Right ventricle myocardium inferior (tissue), 1 donor: Measurements from ENCODE around the gene CCDC106. TPM values are rescaled to one million over a fixed set of nuclear protein-coding genes. Genes with fewer than 3 reads are reported as not detected.

Experiments used
- ATAC-seq: fragments of 200-7000 bp; cut with Tn5 transposase; one replicate; pipeline ENCODE4 v1.9.1; 2020; ENCODE audit warnings: mild to moderate bottlenecking, moderate library complexity
- DNase-seq: peaks from one replicate; pipeline ENCODE4 v3.0.0; 2021; ENCODE audit errors: missing footprints
- intact Hi-C: fragments of 100-400 bp; cut with DNase I; formaldehyde crosslinking; loops from one replicate; pipeline ENCODE4 v1.11.0; 2022
- long read RNA-seq: library from polyadenylated mRNA; unstranded; transcript quantifications from one replicate; pipeline ENCODE4 v2.0.0, GENCODE V29; 2021
- total RNA-seq: library from RNA; stranded (reverse); fragmentation: NEBNext Ultra II Directional; extraction: Animal tissue kit (Norgen Biotek cat#: 25700); gene quantifications from one replicate; pipeline ENCODE4 v1.2.1, GENCODE V29; 2021
- donor health status: DM: no; HTN: yes; CAD: no; lungs with severe emphysema.

CCDC106 gene
- 17.4 TPM for total RNA-seq
- long read RNA-seq, transcript CCDC106-202 (5 exons, 2,162 nt), result major isoform, 5 of 13 reads
- long read RNA-seq, partial matches to known transcripts, result 1 of 13 reads
- long read RNA-seq, other reads (novel, unspliced or antisense), result 2 of 13 reads

DNA sequence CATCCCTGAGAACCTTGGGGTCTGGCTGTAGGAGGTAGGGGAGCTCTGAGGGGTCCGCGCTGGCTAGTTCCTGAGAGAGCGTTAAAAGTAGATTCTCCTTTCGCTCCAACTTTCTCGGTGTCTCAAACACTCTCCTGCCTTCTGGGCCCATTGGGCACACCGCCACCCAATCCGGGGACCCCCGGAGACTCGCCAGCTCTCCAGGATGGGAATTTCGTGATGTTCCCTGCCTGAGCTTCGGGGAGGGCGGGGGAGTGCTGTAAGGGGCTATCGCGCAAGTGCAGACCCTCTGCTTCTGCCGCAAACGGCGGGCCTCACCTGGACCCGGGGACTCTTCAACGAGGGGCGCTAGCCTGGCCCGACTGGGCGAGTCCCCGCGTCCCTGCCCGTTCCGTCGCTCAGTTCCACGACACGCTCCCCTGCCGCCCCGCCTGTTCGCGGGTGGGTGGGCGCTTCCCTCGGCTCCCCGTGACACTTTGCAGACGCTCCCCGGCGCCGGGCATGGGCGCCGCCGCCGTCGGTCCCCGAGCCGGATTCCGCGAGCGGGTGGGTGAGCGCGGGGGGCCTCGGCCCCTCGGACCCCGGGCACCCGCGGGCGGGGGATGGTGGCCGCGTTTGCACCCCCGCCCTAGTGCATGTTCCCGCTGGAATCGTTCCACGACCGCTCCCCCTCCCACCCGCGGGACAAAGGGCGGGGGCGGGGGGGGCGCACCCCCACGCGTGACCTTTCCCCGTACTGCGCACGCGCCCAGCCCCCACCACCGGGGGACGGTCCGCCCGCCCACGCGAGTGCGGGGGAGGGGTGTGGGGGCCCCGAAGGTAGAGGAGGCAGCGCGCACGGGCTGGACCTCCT lies at the start of gene CCDC106:
TSS of gene CCDC106 (plus strand) at position 481 of the 853 bp plus-strand sequence. CDS start 835 bp downstream, outside the sequence.
- peak; percentile 60 for ATAC-seq
- DNase-seq, result no peak
- intact Hi-C loops, result no loop called here

- peak; percentile 83 for ATAC-seq
- intact Hi-C loops, result loop anchor here (2.0 to 5.0 kb wide), 2 partner anchors 18 to 53 kb away; partner anchors contain the start of gene ZNF579
Observed at GRCh38 chr19:55598719-55599467, 49.1 kb upstream of the CCDC106 start.

GRCh38 chr19:55599468-55599841 lies 48.6 kb upstream of the CCDC106 start, which contains the start of gene FIZ1:
TSS of gene FIZ1 (minus strand) at chr19:55599517. CDS start at chr19:55597865, 1,652 bp downstream.
- DNase-seq (peak; percentile 98), ATAC-seq (peak; percentile 91)
- intact Hi-C loops, result loop anchor here (2.0 to 5.0 kb wide), 2 partner anchors 19 to 53 kb away; partner anchors contain the start of gene ZNF579

More at GRCh38 chr19:55598719-55599467, 49.1 kb upstream of the CCDC106 start:
- peak; percentile 94 for DNase-seq

- DNase-seq (peak; percentile 91), ATAC-seq (peak; percentile 65)
- intact Hi-C loops, result loop anchor here (2.0 to 10.0 kb wide), 3 partner anchors 19 to 215 kb away; partner anchors contain the start of genes RPL28, TMEM238 and ZNF579
Observed at GRCh38 chr19:55599842-55600661, 48.0 kb upstream of the CCDC106 start, which contains the start of gene ZNF524. TSS of gene ZNF524 (plus strand) at chr19:55600288. CDS start at chr19:55602113, 1,825 bp downstream.

DNA sequence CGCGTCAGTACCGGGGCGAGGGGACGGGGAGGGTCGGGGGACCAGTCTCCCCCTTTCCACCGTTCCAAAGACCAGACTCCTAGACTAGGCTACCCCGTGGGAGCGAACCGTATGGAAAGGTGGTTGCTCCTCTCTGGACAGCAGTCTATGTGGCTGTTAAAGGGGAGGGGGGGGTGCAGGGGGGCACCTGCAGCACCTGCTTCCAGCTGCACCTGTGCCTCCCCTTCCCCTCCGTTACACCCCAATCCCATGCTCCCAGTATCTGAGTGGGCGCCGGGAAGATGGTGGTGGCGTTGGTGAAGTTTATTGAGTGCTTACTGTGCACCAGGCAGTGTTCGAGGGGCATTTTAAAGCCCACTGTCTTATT lies 47.4 kb upstream of the CCDC106 start:
- ATAC-seq, result no peak
- no peak for DNase-seq
- intact Hi-C loops, result loop anchor here (1.0 to 10.0 kb wide), 2 partner anchors 54 to 216 kb away; partner anchors contain the start of genes RPL28 and TMEM238

GRCh38 chr19:55601084-55601483 lies 46.9 kb upstream of the CCDC106 start:
- no peak for ATAC-seq
- intact Hi-C loops, result loop anchor here (1.0 to 10.0 kb wide), 2 partner anchors 55 to 216 kb away; partner anchors contain the start of genes RPL28 and TMEM238
- DNase-seq, result no peak

GRCh38 chr19:55602104-55603001 lies 45.7 kb upstream of the CCDC106 start:
- ATAC-seq (no peak), DNase-seq (peak; percentile 68)
- intact Hi-C loops, result loop anchor here (10.0 kb wide), 1 partner anchor 218 kb away; the partner anchor contains the start of genes RPL28 and TMEM238

DNA sequence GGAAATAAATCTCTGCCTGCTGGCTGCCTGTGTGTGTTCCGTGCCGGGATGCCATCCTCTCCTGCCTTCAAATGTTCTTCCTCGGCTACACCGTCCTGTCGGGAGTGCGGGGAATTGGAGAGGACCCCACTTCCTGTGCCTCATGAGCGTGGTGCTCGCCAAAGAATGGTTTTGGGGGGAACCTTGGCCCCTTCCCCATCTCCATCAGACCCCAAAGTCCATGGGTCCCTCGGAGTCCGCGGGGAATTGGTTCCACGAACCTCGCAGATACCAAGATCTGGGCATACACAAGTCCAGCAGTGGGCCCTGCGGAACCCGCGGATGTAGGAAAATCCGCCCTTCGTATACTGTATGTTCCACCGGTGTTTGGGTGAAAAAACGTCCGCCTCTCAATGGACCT lies 44.9 kb upstream of the CCDC106 start:
- no peak for DNase-seq
- no peak for ATAC-seq
- intact Hi-C loops, result loop anchor here (10.0 kb wide), 1 partner anchor 218 kb away; the partner anchor contains the start of genes RPL28 and TMEM238

DNA sequence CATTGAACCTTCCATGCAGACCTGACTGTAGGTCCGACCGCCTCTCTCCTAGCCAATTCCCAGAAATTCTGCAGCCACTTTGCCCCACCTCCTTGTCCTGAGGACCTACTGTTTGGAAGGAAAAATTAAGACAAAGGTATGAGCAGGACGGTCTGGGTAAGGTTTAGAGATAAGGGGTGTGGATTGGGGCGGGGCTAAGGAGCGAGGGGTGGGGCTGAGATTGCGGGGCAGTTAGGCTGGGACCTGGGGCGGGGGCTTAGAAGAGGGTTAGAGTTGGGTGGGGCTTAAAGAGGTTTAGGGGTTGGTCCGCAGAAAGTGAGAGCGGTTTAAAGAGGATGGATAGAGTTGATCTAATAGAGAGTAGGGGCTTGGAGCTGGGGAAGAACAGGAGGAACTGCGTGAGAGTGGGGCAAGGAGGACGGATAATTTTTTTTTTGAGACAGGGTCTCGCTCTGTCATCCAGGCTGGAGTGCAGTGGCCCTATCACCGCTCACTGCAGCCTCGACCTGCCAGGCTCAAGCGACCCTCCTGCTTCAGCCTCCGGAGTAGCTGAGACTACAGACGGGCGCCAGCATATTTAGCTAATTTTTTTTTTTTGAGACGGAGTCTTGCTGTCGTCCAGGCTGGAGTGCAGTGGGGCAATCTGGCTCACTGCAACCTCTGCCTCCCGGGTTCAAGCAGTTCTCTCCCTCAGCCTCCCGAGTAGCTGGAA lies 44.3 kb upstream of the CCDC106 start:
- no peak for ATAC-seq
- intact Hi-C loops, result loop anchor here (10.0 kb wide), 1 partner anchor 219 kb away; the partner anchor contains the start of genes RPL28 and TMEM238
- DNase-seq, result no peak

GRCh38 chr19:55605207-55605636 lies 42.8 kb upstream of the CCDC106 start:
- intact Hi-C loops, result loop anchor here (10.0 kb wide), 1 partner anchor 220 kb away; the partner anchor contains the start of genes RPL28 and TMEM238
- peak; percentile 85 for ATAC-seq
- DNase-seq, result peak; percentile 98

DNA sequence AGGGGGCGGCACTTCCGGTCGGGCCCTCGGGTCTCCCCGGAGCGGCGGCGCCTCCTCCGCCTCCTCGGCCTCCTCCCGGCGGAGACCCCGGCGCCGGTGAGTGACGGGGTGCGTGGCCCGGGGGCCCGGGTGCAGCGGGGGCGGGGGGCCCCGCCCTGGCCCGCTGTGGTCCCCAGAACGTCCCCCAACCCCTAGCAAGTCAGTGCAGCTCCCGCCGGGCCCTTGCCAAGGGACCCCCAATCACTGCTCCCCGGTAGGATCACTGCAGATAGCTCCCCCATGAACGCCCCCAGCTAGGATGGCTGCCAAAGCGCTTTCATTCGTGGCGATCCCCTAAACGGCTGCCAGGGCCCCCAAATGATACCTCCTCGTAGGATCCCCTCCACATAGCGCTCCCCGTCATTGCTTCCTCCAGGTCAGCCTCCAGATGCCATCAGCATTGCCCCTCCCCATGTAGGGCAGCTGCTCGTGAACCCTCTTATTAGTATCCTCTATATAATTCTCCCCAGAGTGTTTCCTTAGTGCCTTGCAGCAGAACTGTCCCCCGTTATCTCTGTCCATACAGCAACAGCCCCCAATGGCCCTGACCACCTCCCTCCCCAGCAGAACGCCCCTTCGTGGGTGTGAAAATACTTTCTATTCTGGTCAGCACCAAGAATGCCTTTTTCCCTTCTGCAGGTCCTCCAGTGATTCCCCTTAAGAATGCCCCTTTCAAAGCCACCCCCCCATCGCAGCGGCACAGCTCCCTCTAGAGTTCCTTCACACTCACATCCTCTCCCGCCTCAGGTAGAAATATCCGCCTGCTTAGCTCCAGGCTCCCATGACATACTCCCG lies 42.2 kb upstream of the CCDC106 start, which contains the start of gene ZNF865:
TSS of gene ZNF865 (plus strand) at position 11 of the 834 bp plus-strand sequence. CDS start 7,972 bp downstream, outside the sequence.
- intact Hi-C loops, result loop anchor here (1.0 to 10.0 kb wide), 2 partner anchors 89 to 221 kb away; partner anchors contain the start of genes RPL28 and TMEM238
- DNase-seq, result no peak
- peak; percentile 32 for ATAC-seq

DNA sequence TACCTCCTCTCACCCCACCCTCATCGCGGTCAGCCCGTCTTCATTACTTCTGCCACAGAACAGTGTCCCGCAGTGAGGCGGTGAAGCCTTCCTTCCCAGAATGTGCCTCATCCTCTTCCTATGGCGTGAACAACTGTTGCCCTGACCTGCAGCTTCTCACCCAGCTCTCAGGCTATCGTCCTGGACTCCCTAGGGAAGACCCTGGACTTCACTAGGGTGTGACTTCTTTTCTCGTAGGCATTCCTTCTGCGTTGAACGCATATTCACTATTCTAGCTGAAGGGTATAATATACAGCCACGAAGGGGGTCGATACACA lies 41.6 kb upstream of the CCDC106 start:
- DNase-seq (no peak), ATAC-seq (no peak)
- intact Hi-C loops, result loop anchor here (1.0 to 10.0 kb wide), 2 partner anchors 89 to 222 kb away; partner anchors contain the start of genes RPL28 and TMEM238

DNA sequence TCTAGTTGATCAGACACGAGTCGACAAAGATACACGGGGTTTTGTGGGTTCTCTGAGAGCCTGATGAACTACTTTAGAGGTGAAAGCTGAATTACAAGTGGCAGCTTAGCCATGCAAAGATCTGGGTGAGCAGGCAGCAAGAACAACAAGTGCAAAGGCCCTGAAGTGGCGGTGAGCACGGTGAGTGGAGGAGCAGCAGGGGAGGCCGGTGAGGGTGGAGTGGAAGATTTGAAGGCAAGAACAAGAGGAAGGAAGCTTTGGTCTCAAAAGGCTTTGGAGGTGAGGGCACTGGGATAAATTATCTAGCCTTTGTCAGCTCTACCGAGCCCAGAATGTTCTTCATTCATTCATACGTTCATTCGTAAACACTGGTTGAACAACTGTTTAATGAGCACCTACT lies 41.2 kb upstream of the CCDC106 start:
- no peak for ATAC-seq
- intact Hi-C loops, result loop anchor here (1.0 to 10.0 kb wide), 2 partner anchors 90 to 222 kb away; partner anchors contain the start of genes RPL28 and TMEM238
- no peak for DNase-seq

GRCh38 chr19:55609326-55609725 lies 38.7 kb upstream of the CCDC106 start:
- intact Hi-C loops, result loop anchor here (10.0 kb wide), 1 partner anchor 225 kb away; the partner anchor contains the start of genes RPL28 and TMEM238
- ATAC-seq (no peak), DNase-seq (no peak)
